ENCODE data around the gene PLEKHD1. TPM values are rescaled to one million over a fixed set of nuclear protein-coding genes. Genes with fewer than 3 reads are reported as not detected.

PLEKHD1 gene
- total and polyA plus RNA-seq, 2 of the 8 experiments (the other 6 are each of a cell fraction or from before 2014, with no cell fraction given) = 0.24 to 0.48 TPM

- no peak for TF ChIP-seq CBX5 (IDR thresholded peaks at IDR 0.05; ENCODE audit: low read depth, low read length)
- TF ChIP-seq USF2 (IDR thresholded peaks at IDR 0.05; ENCODE audit: low read length) = no peak
- TF ChIP-seq CREB1 (IDR thresholded peaks at IDR 0.05) = no peak
- no peak overlapping the region for H3K27ac ChIP-seq (ENCODE audit: low read depth, low read length)
- POLR2A ChIA-PET (ENCODE audit: partially characterized antibody) = interaction anchor here (1.4 kb wide), 1 partner anchor 13 kb away, joined by 4 read pairs; no protein-coding TSS in a partner anchor
- H3K4ac ChIP-seq (replicated peaks; ENCODE audit: insufficient read length, low read depth, low read length) = no peak overlapping the region
- no peak overlapping the region for H3K14ac ChIP-seq (ENCODE audit: insufficient read length)
- no peaks in the 10 kb centered on the region for H3K79me2 ChIP-seq (ENCODE audit: control insufficient read depth in 1 of 2, insufficient read depth in 2 of 2, low read length in 2 of 2)
- H3K27me3 ChIP-seq (replicated peaks in 1 of 4; ENCODE audit: control insufficient read depth in 3 of 4, extremely low read depth in 1 of 4, insufficient read depth in 3 of 4, low read length in 3 of 4) = no peaks in the 10 kb centered on the region; a peak in 3 of 7 replicates
- H3K4me3 ChIP-seq (ENCODE audit: extremely low read depth in 1 of 4, insufficient read depth in 2 of 4, low read depth in 3 of 4, low read length in 4 of 4) = no peak overlapping the region
- H3K9ac ChIP-seq (replicated peaks in 1 of 4; ENCODE audit: extremely low read depth in 1 of 4, low read depth in 3 of 4, low read length in 3 of 4) = no peak overlapping the region
- H3K18ac ChIP-seq (ENCODE audit: extremely low read depth, low read length) = no peak overlapping the region
- FAIRE-seq (no peak), DNase-seq (ENCODE audit: low read depth in 1 of 2, low spot score in 2 of 2) (no peak)
- no peak overlapping the region for H2BK120ac ChIP-seq (replicated peaks; ENCODE audit: low read depth, low read length)
- H4K20me1 ChIP-seq (replicated peaks in 1 of 2; ENCODE audit: control insufficient read depth in 1 of 2, insufficient read depth in 2 of 2, low read length in 2 of 2) = no peaks in the 10 kb centered on the region
- no peak overlapping the region for H3K23ac ChIP-seq (ENCODE audit: insufficient read length)
- CTCF ChIA-PET (ENCODE audit: partially characterized antibody) = interaction anchor here (1.1 to 2.9 kb wide), 8 partner anchors 9 to 43 kb away, joined by 3 to 11 read pairs (median 4); partner anchors contain the start of gene CCDC177
- H2AK5ac ChIP-seq (ENCODE audit: low read depth, low read length) = no peak overlapping the region
- H2BK12ac ChIP-seq (ENCODE audit: low read depth, low read length) = no peak overlapping the region
- H3K79me1 ChIP-seq (ENCODE audit: low read depth, low read length) = no peaks in the 10 kb centered on the region
- H3K4me2 ChIP-seq (ENCODE audit: insufficient read depth in 1 of 2, low read depth in 2 of 2, low read length in 2 of 2) = no peak overlapping the region
- H2AFZ ChIP-seq (ENCODE audit: low read length) = no peak overlapping the region
- no peak overlapping the region for H4K8ac ChIP-seq (ENCODE audit: extremely low read depth, insufficient read depth, low read length)
- no peaks in the 10 kb centered on the region for H3K23me2 ChIP-seq (ENCODE audit: low read depth, low read length)
- no peak overlapping the region for H3K56ac ChIP-seq (replicated peaks; ENCODE audit: insufficient read length, low read depth, low read length)
- H3K36me3 ChIP-seq (ENCODE audit: control insufficient read depth in 2 of 4, insufficient read depth in 4 of 4, low read length in 3 of 4) = no peaks in the 10 kb centered on the region
- H2BK15ac ChIP-seq (ENCODE audit: low read length) = no peak overlapping the region
- H2BK5ac ChIP-seq (ENCODE audit: low read depth, low read length) = no peak overlapping the region
- WGBS, 2 experiments (ENCODE audit: extremely low coverage in 1 of 2, insufficient coverage in 1 of 2, insufficient read length in 1 of 2, insufficient replicate concordance in 2 of 2, low coverage in 1 of 2, low lambda C conversion rate in 2 of 2, missing lambda C conversion rate in 1 of 2) = 84% methylated on average over 2 of the region's 2 CpGs; no CpG with 5 or more reads in 1 of the 2 experiments
- no peak overlapping the region for H2BK20ac ChIP-seq (ENCODE audit: low read length)
- H4K5ac ChIP-seq (ENCODE audit: insufficient read length, low read depth, low read length) = no peak overlapping the region
- no peak overlapping the region for H4K91ac ChIP-seq (replicated peaks; ENCODE audit: insufficient read length, low read length)
- H3K4me1 ChIP-seq (replicated peaks in 1 of 4; ENCODE audit: control insufficient read depth in 3 of 4, insufficient read depth in 4 of 4, low read length in 3 of 4) = peaks cover 0 to 2% (median 0%) of the 10 kb centered on the region in 4 experiments; a peak in 2 of 7 replicates
- no peaks in the 10 kb centered on the region for H3K9me3 ChIP-seq (ENCODE audit: insufficient read depth in 2 of 2, low read depth in 1 of 2, low read length in 1 of 2)
Measured at GRCh38 chr14:69542311-69542710, 57.8 kb downstream of the PLEKHD1 start.
